Measurements from ENCODE around the gene RIPOR2. TPM values are rescaled to one million over a fixed set of nuclear protein-coding genes. Genes with fewer than 3 reads are reported as not detected.

The RIPOR2 gene
- total RNA-seq, 2 experiments from 2014 or later: 88.3 to 96.3 TPM

- intact Hi-C loops (cut with micrococcal nuclease): no loop called here
- CTCF ChIA-PET: interaction anchor here (0.7 to 1.4 kb wide), 3 partner anchors 28 to 164 kb away, joined by 3 to 4 read pairs (median 4); no protein-coding TSS in a partner anchor
- H3K4me3 Mint-ChIP-seq: no peak overlapping the region
- DNase-seq (no peak), ATAC-seq (no peak)
- H3K27me3 Mint-ChIP-seq: no peaks in the 10 kb centered on the region
- no peaks in the 10 kb centered on the region for H3K9me3 Mint-ChIP-seq
- peak overlapping the region; percentile 55 for H3K27ac Mint-ChIP-seq
- H3K4me1 Mint-ChIP-seq (ENCODE audit: low read depth): peaks cover 28% of the 10 kb centered on the region
- TF ChIP-seq CTCF (IDR thresholded peaks at IDR 0.05): no peak
- H3K36me3 Mint-ChIP-seq (ENCODE audit: low read depth): peaks cover 49% of the 10 kb centered on the region
- POLR2A ChIA-PET: interaction anchor here (1.1 kb wide), 1 partner anchor 164 kb away, joined by 3 read pairs; no protein-coding TSS in a partner anchor
Observed at GRCh38 chr6:24827970-24828369, 107.8 kb downstream of the RIPOR2 start.

- ChIA-PET CTCF (interaction anchor here (0.7 kb wide), 1 partner anchor 80 kb away, joined by 3 read pairs; no protein-coding TSS in a partner anchor), POLR2A (interaction anchor here (1.1 kb wide), 1 partner anchor 164 kb away, joined by 3 read pairs; no protein-coding TSS in a partner anchor)
- peaks cover 24% of the 10 kb centered on the region for H3K4me1 Mint-ChIP-seq (ENCODE audit: low read depth)
- TF ChIP-seq CTCF (IDR thresholded peaks at IDR 0.05): no peak
- no peak for ATAC-seq
- no peak for DNase-seq
- no peaks in the 10 kb centered on the region for H3K27me3 Mint-ChIP-seq
- H3K36me3 Mint-ChIP-seq (ENCODE audit: low read depth): peaks cover 46% of the 10 kb centered on the region
- H3K4me3 Mint-ChIP-seq: no peak overlapping the region
- peak overlapping the region; percentile 55 for H3K27ac Mint-ChIP-seq
- no peaks in the 10 kb centered on the region for H3K9me3 Mint-ChIP-seq
- intact Hi-C loops (cut with micrococcal nuclease): no loop called here
Observed at GRCh38 chr6:24827162-24827561, 108.6 kb downstream of the RIPOR2 start.

- intact Hi-C loops (cut with micrococcal nuclease): no loop called here
- TF ChIP-seq CTCF (IDR thresholded peaks at IDR 0.05): no peak
- H3K4me1 Mint-ChIP-seq (ENCODE audit: low read depth): peaks cover 16% of the 10 kb centered on the region
- ATAC-seq: no peak
- no peak overlapping the region for H3K4me3 Mint-ChIP-seq
- H3K36me3 Mint-ChIP-seq (ENCODE audit: low read depth): peaks cover 40% of the 10 kb centered on the region
- POLR2A ChIA-PET: interaction anchor here (0.5 kb wide), 1 partner anchor 9 kb away, joined by 5 read pairs; no protein-coding TSS in a partner anchor
- H3K9me3 Mint-ChIP-seq: no peaks in the 10 kb centered on the region
- H3K27ac Mint-ChIP-seq: peak overlapping the region; percentile 76
- H3K27me3 Mint-ChIP-seq: no peaks in the 10 kb centered on the region
- no peak for DNase-seq
- CTCF ChIA-PET: interaction anchor here (0.7 kb wide), 1 partner anchor 246 kb away, joined by 3 read pairs; no protein-coding TSS in a partner anchor
Observed at GRCh38 chr6:24825130-24825630, 110.6 kb downstream of the RIPOR2 start.

GRCh38 chr6:24824142-24824938 lies 111.4 kb downstream of the RIPOR2 start:
- no peak for DNase-seq
- intact Hi-C loops (cut with micrococcal nuclease): no loop called here
- Mint-ChIP-seq H3K9me3 (no peaks in the 10 kb centered on the region), H3K27ac (peak overlapping the region; percentile 69), H3K4me3 (no peak overlapping the region), H3K4me1 (ENCODE audit: low read depth) (peaks cover 16% of the 10 kb centered on the region), H3K27me3 (no peaks in the 10 kb centered on the region), H3K36me3 (ENCODE audit: low read depth) (peaks cover 36% of the 10 kb centered on the region)
- POLR2A ChIA-PET: interaction anchor here (0.5 to 0.7 kb wide), 2 partner anchors 10 to 37 kb away, joined by 3 to 5 read pairs; no protein-coding TSS in a partner anchor
- no peak for ATAC-seq
- TF ChIP-seq CTCF (IDR thresholded peaks at IDR 0.05): no peak
- CTCF ChIA-PET: interaction anchor here (0.7 to 1.9 kb wide), 4 partner anchors 39 to 247 kb away, joined by 3 to 5 read pairs (median 3); no protein-coding TSS in a partner anchor
